ENCODE results near the gene MUCL3.
"Not testable (repeated sequence)": the region's sequence is repeated elsewhere in the genome, so short reads cannot be mapped to it uniquely, and the experiment has no call there.

The MUCL3 gene

DNA sequence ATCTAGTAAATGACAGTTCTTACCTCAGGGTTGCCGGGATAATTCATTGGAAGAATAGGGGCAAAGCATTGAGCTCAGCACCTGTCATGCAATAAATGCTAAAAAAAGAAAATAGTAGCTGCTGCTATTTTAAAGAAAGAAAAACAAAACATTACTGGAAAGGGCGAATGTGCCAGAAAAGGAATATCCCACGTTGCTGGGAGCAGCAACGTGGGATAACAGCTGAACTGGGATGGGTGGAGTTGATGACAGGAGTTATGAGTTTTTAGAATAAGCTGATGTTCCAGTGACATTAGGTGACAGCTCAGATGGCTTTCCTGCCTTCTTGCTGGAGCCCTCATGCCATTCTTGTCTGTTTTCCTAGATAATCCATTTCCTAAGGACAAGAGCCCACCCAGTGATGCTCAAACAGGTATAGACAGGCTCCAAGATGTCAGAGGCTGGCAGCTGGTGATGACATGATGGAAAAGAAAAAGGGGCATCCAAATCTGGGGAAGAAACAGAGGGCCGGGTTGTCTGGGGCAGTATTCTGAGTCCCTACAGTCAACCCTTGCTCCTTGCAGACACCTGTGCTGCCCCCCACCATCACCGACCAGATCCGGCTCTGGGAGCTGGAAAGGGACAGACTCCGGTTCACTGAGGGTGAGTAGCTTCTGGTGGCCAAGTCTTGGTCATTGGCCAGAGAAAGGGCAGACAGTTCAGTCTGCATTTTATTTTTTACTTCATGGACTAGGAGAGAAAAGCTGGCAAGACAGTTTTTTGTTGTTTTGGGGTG lies 27.8 kb upstream of the MUCL3 start:
- no peak for DNase-seq

DNA sequence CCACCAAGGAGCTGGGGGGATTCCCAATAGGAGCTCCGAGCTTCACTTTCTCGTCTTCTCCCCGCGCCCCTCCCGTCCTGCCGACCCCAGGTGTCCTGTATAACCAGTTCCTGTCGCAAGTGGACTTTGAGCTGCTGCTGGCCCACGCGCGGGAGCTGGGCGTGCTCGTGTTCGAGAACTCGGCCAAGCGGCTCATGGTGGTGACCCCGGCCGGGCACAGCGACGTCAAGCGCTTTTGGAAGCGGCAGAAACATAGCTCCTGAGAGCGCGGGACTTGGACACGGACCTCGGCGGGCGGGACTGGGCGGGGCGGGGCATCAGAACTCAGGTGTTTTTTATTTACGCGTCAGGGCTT lies 27.1 kb upstream of the MUCL3 start:
- DNase-seq, result no peak

DNA sequence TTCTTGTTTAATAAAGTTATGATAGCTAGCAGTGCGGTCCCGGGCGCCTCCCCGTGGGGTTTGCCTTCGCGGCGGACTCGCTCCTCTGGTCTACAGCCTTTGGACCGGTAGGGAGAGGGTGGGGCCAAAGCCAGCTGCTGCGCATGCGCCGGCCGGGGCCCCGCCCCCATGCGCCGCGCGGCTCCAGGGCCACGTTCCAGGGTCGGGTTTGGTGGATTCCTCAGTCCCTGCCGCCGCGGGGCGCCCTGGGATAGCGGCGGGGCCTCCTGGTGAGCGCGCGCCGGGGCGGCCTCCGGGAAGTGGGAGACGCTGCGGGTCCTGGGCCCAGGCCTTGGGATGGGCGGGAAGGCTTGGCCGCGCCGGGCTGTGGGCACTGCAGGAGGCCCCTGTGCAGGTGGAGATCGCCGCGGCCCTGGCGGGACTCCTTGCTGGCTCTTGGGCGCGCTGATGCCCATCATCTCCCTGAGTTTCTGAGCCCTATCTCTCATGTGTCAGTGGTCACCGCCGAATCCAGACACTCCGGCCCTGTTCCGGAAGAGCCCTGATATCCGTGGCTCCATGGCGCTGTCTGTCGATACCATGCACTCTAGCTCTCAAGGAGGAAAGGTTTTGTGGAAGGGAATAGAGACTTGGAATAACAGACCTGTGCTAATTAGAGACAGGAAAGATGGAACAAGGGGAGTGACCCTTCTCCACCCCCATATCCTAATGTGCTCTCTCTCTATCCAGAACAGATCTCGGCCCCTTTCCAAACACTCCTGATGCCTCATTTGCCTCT lies 26.5 kb upstream of the MUCL3 start, which contains the start of gene VARS2:
Gene VARS2 (plus strand): TSS at position 163 of the 778 bp plus-strand sequence. CDS start 599 bp downstream, at position 762.
- DNase-seq, result peak; percentile 75 to 83

DNA sequence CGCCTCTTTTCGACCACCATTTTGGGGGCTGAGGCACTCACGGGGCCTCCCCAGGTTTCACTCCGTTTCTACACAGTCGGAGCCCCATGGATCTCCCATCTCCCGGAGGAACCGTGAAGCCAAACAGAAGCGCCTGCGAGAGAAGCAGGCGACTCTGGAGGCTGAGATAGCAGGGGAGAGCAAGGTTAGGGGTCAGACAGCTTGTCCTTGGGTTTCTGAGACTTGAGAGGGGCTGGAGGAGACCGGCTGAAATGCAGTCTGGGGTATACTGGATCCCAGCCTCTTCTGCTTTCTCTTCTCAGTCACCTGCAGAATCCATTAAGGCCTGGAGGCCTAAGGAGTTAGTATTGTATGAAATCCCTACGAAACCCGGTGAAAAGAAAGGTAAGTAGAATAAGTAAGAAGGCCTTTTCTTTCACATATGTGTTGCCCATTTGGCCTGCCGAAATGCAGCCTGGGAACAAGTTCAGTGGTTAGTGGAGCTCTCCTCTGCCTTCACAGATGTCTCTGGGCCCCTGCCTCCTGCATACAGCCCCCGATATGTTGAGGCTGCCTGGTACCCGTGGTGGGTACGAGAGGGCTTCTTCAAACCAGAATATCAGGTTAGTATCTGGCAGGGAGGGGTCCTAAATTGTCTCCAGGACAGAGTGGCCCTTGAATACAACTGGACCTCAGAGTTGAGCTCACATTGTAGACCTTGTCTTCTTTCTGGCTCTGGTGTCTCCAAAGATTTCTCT lies 25.8 kb upstream of the MUCL3 start:
- DNase-seq, result no peak

DNA sequence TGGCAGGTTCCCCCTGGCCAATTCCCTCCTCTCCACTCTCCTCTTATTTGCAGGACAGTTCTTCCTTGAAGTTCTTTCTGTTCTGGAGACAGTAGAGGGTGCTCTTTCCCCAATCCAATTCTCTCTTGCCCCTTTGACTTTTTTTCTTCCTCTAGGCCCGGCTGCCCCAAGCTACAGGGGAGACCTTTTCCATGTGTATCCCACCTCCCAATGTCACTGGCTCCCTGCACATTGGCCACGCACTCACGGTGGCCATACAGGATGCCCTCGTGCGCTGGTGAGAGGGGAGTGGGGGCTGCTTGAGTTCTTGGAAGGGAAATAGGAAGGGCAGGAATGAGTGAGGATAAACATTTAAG lies 25.2 kb upstream of the MUCL3 start:
- DNase-seq, result peak; percentile 36 to 37

DNA sequence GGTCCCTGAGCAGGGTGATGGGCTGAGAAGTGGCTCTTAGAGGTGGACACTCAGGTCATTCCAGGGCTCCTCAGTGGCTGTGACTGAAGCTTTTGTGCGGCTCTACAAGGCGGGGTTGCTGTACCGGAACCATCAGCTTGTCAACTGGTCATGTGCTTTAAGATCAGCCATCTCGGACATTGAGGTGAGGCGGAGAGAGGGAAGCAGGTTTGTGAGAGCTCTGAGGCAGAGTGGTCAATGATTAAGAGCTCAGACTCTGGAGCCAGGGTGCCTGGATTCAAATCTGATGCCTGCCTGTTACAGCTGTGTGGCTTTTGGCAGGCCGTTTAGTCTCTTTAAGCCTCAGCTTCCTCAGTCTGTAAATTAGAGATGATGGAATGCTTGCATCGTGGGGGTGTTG lies 23.7 kb upstream of the MUCL3 start:
- DNase-seq, result no peak

DNA sequence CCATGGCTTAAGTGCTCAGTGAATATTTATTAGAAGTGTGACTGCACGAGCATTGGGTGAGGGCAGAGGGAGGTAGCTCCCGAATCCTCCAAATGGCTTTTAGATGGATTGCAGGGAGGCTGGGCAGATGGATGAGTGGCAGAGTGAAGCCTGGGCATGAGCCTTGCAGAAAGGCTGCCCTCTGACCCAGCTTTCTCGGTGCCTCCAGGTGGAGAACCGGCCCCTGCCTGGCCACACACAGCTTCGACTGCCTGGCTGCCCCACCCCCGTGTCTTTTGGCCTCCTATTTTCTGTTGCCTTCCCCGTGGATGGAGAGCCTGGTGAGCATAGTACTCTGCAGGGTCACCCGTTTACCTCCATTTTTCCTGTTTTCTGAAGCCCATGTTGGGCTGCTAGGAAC lies 23.3 kb upstream of the MUCL3 start:
- no peak for DNase-seq

DNA sequence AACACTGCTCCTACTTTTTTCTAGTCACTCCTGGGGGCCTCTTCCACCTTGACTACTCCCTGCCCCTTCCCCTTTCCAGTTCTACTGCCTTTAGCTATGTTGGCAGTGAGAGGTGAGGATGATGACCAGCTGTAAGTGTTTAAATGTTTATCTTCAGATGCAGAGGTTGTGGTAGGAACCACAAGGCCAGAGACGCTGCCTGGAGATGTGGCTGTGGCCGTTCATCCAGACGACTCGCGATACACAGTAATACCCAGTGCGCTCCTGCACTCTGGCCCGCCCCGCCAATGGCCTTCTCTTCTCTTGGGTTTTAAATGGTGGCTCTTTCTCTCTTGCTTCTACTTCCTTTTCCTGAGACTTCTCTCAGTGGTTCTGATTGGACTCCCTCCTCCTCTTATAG lies 22.1 kb upstream of the MUCL3 start:
- no peak for DNase-seq

DNA sequence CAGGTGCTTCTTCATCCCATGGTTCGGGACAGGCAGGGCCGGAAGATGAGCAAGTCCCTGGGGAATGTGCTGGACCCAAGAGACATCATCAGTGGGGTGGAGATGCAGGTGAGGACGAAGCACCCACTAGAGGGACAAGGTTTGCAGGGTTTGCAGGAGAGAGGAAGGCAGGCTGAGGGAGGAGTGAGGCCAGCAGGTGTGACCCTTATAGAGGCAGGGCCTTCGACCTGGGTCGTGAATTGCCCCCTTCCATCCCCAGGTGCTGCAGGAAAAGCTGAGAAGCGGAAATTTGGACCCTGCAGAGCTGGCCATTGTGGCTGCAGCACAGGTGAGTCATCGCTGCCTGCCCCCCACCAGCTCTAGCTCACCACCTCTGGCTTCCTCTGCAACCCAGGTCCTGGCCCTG lies 18.3 kb upstream of the MUCL3 start:
- DNase-seq, result no peak

DNA sequence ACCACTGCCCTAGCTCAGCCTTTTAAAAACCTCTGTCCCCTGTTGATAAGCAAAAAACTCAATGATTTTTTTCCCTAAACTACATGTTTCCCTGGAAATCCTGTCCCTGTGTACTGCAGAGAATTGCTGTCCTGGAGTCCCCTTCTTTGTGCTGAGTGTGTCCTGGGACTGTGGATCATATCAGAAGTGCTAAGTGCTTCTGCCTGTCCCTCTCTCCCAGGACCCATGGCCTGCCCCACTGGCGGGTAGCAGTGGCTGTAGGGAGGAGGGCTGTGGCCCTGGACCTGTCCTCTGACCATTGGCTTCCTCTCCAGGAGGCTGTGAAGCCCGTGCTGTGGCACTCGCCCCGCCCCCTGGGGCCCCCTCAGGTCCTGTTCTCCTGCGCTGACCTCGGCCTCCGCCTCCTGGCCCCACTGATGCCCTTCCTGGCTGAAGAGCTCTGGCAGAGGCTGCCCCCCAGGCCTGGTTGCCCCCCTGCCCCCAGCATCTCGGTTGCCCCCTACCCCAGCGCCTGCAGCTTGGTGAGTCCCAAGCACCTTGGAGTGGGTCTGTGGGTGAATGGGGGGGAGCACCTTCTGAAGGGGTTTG lies 16.6 kb upstream of the MUCL3 start:
- DNase-seq, result not testable (repeated sequence)

DNA sequence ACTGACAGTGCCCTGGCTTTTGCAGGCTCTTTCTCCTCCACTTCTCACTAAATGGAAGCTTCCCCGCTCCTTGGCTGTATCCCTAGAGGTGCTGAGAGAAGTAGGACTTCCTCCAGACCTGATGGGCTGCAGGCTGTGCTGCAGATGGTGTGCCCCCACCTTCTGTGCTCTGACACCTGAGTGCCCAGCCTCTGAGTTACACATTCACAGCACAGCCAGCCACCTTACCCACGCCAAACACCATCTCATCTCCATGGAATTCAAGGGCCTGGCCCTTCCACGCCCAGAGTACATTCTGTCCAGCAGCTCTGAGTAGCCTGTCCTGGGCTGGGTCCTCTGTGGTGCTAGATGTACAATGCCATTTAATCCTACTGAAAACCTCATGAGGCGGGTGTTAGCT lies 14.1 kb upstream of the MUCL3 start:
- no peak for DNase-seq

DNA sequence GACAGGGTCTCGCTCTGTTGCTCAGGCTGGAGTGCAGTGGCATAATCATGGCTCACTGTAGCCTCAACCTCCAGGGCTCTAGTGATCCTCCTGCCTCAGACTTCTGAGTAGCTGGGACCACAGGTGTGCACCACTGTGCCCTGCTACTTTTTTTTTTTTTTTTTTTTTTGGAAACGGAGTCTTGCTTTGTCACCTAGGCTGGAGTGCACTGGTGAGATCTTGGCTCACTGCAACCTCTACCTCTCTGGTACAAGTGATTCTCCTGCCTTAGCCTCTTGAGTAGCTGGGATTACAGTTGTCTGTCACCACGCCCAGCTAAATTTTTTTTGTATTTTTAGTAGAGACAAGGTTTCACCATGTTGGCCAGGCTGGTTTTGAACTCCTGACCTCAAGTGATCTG lies 13.7 kb upstream of the MUCL3 start:
- DNase-seq, result not testable (repeated sequence)

DNA sequence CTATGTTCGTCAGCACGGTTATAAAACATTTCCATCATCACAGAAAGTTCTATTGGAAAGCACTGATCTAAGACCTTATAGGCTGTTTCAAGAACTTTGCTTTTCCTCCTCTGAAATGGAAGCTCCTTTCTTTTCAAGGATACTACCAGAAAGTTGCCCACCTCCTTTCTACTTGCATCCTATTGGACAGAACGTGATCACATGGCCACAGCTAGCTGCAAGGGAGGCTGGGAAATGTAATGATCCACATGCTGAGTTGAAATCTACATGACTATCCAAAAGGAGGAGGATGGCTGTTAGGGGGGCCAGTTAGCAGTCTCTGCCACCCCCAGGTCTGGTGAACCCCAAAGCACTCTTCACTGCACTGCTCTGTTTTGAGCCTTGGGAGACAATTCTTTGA lies 12.1 kb upstream of the MUCL3 start:
- DNase-seq, result no peak

DNA sequence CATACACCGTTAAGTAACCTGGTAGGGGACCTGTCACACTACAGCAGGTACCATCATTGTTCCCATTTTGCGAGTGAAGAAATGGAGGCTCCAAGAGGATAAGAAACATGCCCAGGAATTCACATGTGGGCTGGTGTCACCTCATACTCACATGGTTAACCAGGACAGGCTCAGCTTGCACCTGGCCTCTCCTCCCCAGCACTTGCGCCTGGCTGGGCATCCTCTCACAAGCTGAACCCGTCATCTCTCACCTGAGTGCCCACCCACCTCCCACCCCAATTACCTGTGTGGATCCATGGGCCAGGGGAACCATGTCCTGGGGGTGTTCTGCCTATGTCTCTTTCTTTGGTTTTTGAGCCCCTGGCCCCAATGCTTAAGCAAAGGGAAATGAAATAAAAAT lies 10.3 kb upstream of the MUCL3 start:
- no peak for DNase-seq

DNA sequence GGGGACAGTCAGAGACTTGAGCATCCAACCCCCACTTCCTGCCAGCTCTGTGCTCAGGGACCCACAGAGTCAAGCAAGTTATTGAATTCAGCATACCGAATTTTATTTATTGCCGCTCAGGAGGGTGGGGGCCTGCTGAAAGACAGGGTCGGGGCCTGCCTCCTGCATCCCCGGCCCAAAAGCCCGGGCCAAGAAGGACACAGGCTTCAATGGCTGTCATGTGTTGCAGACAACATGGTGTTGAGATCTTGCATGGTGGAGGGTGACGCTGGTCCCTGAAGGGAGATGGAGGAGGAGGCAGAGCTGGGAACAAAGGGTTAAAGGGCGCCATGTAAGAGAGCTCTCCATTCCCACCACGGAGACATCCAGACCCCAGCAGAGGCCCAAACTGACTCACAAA lies 9.5 kb upstream of the MUCL3 start:
- DNase-seq, result no peak

DNA sequence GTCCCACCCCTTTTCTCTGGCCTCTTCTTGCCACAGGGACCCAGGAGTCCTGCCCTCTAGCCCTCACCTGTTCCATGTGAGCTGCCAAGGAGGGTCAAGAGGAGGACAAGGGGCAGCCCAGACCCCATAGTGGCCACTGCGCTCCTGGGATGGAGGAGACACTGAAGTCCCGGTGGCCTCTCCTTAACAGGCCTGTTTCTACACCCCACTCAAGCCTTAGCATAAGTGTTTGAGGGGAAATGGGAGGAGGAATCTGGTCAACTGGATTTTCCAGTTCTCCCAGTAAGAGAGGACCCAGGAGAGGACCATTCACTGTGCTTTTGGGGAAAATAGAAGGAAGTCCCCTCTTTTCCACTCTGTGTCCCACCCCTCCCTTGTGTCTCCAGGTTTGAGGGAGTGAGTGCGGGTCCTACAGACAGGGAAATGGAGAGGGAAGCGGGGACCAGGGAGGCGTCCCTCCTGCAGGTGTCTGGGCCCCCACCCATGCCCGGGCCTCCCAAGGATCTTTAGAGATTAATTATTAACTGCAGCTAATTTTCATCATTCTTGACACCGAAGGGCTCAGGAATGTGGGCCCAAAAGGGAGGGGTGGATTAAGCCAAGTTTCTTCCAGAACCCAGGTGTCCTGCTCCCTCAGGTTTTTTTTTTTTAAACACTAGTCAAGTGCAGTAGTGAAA lies 8.7 kb upstream of the MUCL3 start, which contains the start of gene SFTA2:
Gene SFTA2 (minus strand): TSS at position 202 of the 677 bp plus-strand sequence. CDS start 74 bp downstream, at position 128.
- no peak for DNase-seq

DNA sequence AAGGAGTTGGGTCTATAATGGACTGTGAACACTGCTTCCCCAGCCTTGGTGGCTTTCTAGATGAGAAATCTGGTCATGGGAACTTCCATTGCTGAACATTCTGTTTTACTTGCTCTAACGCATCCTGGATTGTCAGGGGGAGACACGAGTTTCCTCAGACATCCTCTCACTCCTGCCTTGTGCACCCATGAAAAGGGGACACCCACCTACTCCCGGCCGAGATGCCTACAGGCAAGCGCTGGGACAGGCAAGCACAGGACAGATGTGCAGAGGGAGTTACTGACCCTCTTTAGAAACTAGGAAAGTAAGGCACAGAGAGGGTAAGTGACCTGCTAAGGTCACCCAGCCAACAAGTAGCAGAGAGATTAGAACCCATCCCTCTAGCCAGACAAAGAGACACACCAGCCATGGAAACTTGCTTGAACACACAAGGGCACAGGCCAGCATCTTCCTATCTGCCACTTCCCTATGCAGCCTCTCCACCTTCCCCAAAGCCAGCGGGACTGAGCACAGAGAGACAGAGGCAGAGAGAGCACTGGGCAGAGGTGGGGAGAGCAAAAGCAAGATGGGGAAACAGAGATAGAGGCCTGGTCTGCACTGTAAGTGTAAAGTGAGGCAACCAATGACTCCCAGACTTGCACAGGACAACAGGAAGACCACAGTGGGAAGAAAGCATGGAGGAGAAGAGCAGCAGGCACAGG lies 8.0 kb upstream of the MUCL3 start:
- DNase-seq, result no peak

DNA sequence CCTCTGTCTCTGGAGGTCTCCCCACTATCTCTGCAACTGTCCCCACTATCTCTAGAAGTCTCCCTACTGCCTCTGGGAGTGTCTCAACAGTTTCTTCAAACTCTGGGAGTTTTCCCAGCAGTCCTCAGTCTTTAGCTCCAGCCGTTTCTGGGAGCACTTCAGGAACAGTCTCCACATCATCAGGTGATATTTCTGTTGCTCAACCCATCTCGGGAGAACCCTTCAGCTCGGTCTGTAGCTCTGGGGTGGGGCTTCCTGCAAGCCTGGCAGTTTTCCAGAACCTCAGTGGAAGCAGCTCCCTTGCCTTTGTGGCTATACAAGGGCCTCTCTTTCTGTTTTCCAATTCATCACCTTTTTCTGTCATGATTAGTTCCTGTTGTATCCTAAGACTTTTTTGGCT lies 5.8 kb upstream of the MUCL3 start:
- DNase-seq, result no peak

DNA sequence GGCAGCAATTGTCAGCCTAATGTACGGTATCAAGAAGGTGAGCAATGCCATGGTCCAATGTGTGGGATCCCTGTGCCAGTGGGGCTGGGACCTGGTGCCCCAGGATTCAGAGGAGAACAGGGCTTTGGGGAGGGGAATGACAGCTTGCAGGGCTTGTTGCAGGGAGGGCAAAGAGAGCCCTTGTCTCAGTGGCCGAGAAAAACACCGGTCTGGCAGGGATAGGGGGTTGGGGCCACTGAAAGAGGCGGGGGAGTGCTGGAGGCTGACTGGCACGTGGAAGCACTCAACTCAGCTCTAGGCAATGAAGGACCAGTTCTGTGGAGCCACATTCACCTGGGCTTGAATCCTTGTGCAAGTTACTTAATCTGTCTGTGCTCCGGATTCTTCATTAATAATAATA lies 3.5 kb upstream of the MUCL3 start:
- no peak for DNase-seq

DNA sequence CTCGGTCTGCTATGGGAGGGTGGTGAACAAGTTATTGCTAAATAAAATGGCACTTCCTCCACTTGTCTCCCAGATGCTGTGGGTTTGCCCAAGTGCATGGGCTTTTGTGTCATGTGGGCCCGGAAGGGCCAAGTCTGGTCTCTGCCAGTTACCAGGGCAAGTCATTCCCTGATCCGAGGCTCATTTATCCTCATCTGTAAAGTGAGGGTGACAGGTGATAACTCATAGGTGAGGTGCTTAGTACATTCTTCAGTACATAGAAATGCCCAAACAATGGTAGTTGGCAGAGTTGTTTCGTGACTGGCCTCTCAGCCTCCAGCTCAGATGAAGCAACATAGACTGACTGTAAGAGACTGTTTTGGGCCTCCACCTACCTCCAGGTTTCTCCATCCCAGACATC lies 2.0 kb upstream of the MUCL3 start:
- DNase-seq, result no peak

DNA sequence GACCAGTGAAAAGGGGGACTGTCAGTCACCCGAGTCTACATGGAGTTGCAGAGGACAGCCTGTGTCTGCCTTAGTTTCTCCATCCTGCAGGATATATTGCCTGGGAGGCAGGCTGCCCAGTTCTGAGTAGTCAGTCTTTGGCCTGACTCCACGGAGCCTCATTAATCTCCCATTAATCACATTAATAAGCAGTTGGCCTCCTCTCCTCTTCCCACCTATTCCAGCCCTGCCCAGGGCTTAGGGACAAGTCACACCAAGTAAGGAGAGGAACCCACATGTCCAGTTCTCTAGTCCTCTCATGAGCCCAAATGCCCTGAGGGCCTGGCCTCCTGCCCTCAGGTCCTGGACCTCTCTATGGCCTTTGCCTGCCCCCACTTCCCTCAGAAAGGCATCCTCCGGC lies 1.3 kb upstream of the MUCL3 start:
- no peak for DNase-seq
